HCT116 (cell line): Measurements from ENCODE around the gene ELMOD3. TPM values are rescaled to one million over a fixed set of nuclear protein-coding genes. Genes with fewer than 3 reads are reported as not detected.

Experiments
- ATAC-seq: fragments of 200-7000 bp; cut with Tn5 transposase; 2 replicates; pipeline ENCODE4 v1.9.1; 2020; ENCODE audit warnings: mild to moderate bottlenecking, moderate library complexity
- BruUV-seq: library from RNA; stranded (reverse); fragments of 400-500 nt; replicated peaks from 2 replicates; lab custom pipeline; 2021; lab: Mats Ljungman, UMichigan
- CTCF ChIA-PET: fragments of 300-600 bp; sonication (Branson Sonifier 250); formaldehyde crosslinking; loops from one replicate; lab custom pipeline; 2021; ENCODE audit warnings: antibody characterized with exemption; lab: Charles Lee
- POLR2A ChIA-PET: fragments of 300-600, 350-600 bp; sonication (Branson Sonifier 250); formaldehyde crosslinking; loops from one replicate; lab custom pipeline; 2021; ENCODE audit warnings: antibody characterized with exemption; lab: Charles Lee
- RAD21 ChIA-PET, 2 experiments: fragments of 300-600 bp; sonication (Branson Sonifier 250); formaldehyde crosslinking; loops; one replicate each; lab custom pipeline; 2023; ENCODE audit warnings: low total read pairs in 2 of 2; ENCODE audit not compliant: uncharacterized antibody in 2 of 2, unreplicated experiment in 2 of 2, low non-redundant PET in 1 of 2; lab: Charles Lee
- DNase-seq: peaks from one replicate; pipeline ENCODE4 v3.0.0-alpha.2; 2010; ENCODE audit warnings: low read depth, low spot score
- H2AFZ ChIP-seq: fragments of 200-600 bp; shearing (Covaris generic), sonication (generic); 2 replicates; pipeline ENCODE4 v1.6.1; 2017; ENCODE audit warnings: low read depth, mixed run types, mixed read lengths, antibody characterized with exemption, low read length; ENCODE audit not compliant: poor library complexity, severe bottlenecking
- H3K27ac ChIP-seq: 2 replicates; pipeline ENCODE4 v1.5.1; 2012; ENCODE audit warnings: low read depth, low read length
- H3K27me3 ChIP-seq: fragments of 200-600 bp; sonication (generic); 2 replicates; pipeline ENCODE4 v1.6.1; 2016; ENCODE audit warnings: mixed run types, low read length, mixed read lengths; ENCODE audit not compliant: insufficient read depth
- H3K36me3 ChIP-seq, 2 experiments: fragments of 200-500 bp in 1 of 2; fragments of 200-600 bp in 1 of 2; sonication (Bioruptor generic) in 1 of 2; sonication (generic) in 1 of 2; 2 replicates each; pipeline versions ENCODE4 v1.5.1 to v1.6.1; 2014 to 2016; ENCODE audit warnings: low read length in 2 of 2, inconsistent platforms in 1 of 2, mixed read lengths in 1 of 2, mixed run types in 1 of 2; ENCODE audit not compliant: insufficient read depth in 2 of 2, control insufficient read depth in 1 of 2
- H3K4me1 ChIP-seq, 2 experiments: fragments of 200-600 bp in 1 of 2; sonication (generic) in 1 of 2; 2 replicates each; pipeline versions ENCODE4 v1.5.1 to v1.6.1; 2012 to 2017; ENCODE audit warnings: low read length in 2 of 2, inconsistent platforms in 1 of 2, mild to moderate bottlenecking in 1 of 2, mixed read lengths in 1 of 2, mixed run types in 1 of 2, moderate library complexity in 1 of 2; ENCODE audit not compliant: insufficient read depth in 2 of 2, control insufficient read depth in 1 of 2
- H3K4me2 ChIP-seq: fragments of 200-600 bp; sonication (generic); 2 replicates; pipeline ENCODE4 v1.6.1; 2017; ENCODE audit warnings: mixed run types, low read length, mixed read lengths
- H3K4me3 ChIP-seq, 2 experiments: fragments of 200-600 bp in 1 of 2; sonication (generic) in 1 of 2; replicated peaks in 1 of 2; 2 replicates each; pipeline ENCODE4 v1.5.1; 2011 to 2016; ENCODE audit warnings: low read length in 2 of 2, control low read depth in 1 of 2, low read depth in 1 of 2, mild to moderate bottlenecking in 1 of 2, mixed read lengths in 1 of 2, mixed run types in 1 of 2
- H3K79me2 ChIP-seq: fragments of 200-600 bp; sonication (generic); 2 replicates; pipeline ENCODE4 v1.6.1; 2017; ENCODE audit warnings: mild to moderate bottlenecking, mixed run types, low read length, moderate library complexity, mixed read lengths; ENCODE audit not compliant: insufficient read depth
- H3K9ac ChIP-seq: fragments of 200-600 bp; sonication (generic); 2 replicates; pipeline ENCODE4 v1.6.1; 2016; ENCODE audit warnings: low read length, mixed read lengths
- H3K9me2 ChIP-seq: fragments of 200-600 bp; sonication (generic), shearing (Covaris generic); 2 replicates; pipeline ENCODE4 v1.6.1; 2017; ENCODE audit warnings: mixed run types, mild to moderate bottlenecking, moderate library complexity; ENCODE audit not compliant: insufficient read depth
- H3K9me3 ChIP-seq, 2 experiments: fragments of 200-500 bp in 1 of 2; fragments of 200-600 bp in 1 of 2; sonication (Bioruptor generic) in 1 of 2; sonication (generic) in 1 of 2; 2 replicates each; pipeline ENCODE4 v1.6.1; 2014 to 2017; ENCODE audit warnings: low read length in 2 of 2, mixed read lengths in 2 of 2, inconsistent platforms in 1 of 2, low read depth in 1 of 2, mild to moderate bottlenecking in 1 of 2, mixed run types in 1 of 2, moderate library complexity in 1 of 2; ENCODE audit not compliant: control insufficient read depth in 1 of 2, insufficient read depth in 1 of 2
- H4K20me1 ChIP-seq: fragments of 200-600 bp; sonication (generic), shearing (Covaris generic); 2 replicates; pipeline ENCODE4 v1.6.1; 2017; ENCODE audit warnings: mixed run types, mild to moderate bottlenecking, moderate library complexity; ENCODE audit not compliant: insufficient read depth
- CBX3 ChIP-seq: IDR thresholded peaks from 2 replicates; pipeline ENCODE4 v1.6.1; 2012; ENCODE audit warnings: low read depth
- CEBPB ChIP-seq: IDR thresholded peaks from 2 replicates; pipeline ENCODE4 v1.6.1; 2012; ENCODE audit warnings: low read depth
- EGR1 ChIP-seq: IDR thresholded peaks from 2 replicates; pipeline ENCODE4 v1.6.1; 2012; ENCODE audit warnings: low read depth
- EZH2 ChIP-seq: fragments of 200-600 bp; sonication (generic); IDR thresholded peaks from 2 replicates; pipeline ENCODE4 v1.6.1; 2017; ENCODE audit warnings: antibody characterized with exemption, mixed run types
- MAX ChIP-seq: IDR thresholded peaks from 2 replicates; pipeline ENCODE4 v1.6.1; 2012
- POLR2A ChIP-seq: IDR thresholded peaks from 2 replicates; pipeline ENCODE4 v1.7.0; 2011; ENCODE audit warnings: borderline replicate concordance; ENCODE audit not compliant: insufficient read depth, insufficient read length; ENCODE audit errors: extremely low read depth
- SRF ChIP-seq: IDR thresholded peaks from 2 replicates; pipeline ENCODE4 v1.6.1; 2012; ENCODE audit warnings: low read depth
- intact Hi-C: fragments of 100-400 bp; cut with micrococcal nuclease; formaldehyde crosslinking; loops from 2 replicates; pipeline ENCODE4 v1.10.0; 2022
- total RNA-seq: library from RNA; stranded (reverse); gene quantifications from one replicate; pipeline ENCODE4 v1.2.1, GENCODE V29; 2021; ENCODE audit not compliant: unreplicated experiment

Gene ELMOD3
- total RNA-seq, 1 experiment from 2014 or later = 9.2 TPM

- no TSS peak for BruUV-seq
- ATAC-seq (no peak), DNase-seq (no peak)
- RAD21 ChIA-PET = no interaction called here
- Histone ChIP-seq H3K36me3 (peaks cover 43 to 52% of the 10 kb centered on the region in 2 experiments), H3K9ac (no peak overlapping the region), H3K9me2 (no peaks in the 10 kb centered on the region), H3K4me1 (peaks cover 10 to 21% of the 10 kb centered on the region in 2 experiments), H3K27me3 (no peaks in the 10 kb centered on the region), H3K9me3 (no peaks in the 10 kb centered on the region), H4K20me1 (peaks cover 5% of the 10 kb centered on the region; the same call in 1 of the 2 replicates), H3K27ac (no peak overlapping the region), H3K4me3 (no peak overlapping the region), H3K4me2 (no peak overlapping the region), H3K79me2 (peaks cover 71% of the 10 kb centered on the region), H2AFZ (no peak overlapping the region)
- POLR2A ChIA-PET = no interaction called here
- intact Hi-C loops = loop anchor here (10.0 kb wide), 1 partner anchor 230 kb away; no protein-coding TSS in a partner anchor
- TF ChIP-seq EGR1 = no peak
- no peak for TF ChIP-seq CEBPB
- TF ChIP-seq SRF = no peak
- TF ChIP-seq EZH2 = no peak
- CTCF ChIA-PET = no interaction called here
Observed at GRCh38 chr2:85324639-85325465, 29.7 kb upstream of the ELMOD3 start.

DNA sequence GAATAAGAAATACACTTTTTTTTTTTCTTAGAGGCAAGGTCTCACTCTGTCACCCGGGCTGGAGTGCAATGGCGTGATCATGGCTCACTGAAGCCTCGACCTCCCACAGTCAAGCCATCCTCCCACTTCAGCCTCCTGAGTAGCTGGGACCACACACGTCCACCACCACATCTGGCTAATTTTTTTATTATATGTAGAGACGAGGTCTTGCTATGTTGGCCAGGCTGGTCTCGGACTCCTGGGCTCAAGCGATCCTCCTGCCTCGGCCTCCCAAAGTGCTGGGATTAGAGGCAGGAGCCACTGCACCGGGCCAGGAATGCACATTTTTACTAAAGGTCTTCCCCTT, 29.1 kb upstream of the ELMOD3 start:
- H3K27ac ChIP-seq = no peak overlapping the region
- no peak for ATAC-seq
- H3K9me3 ChIP-seq = no peaks in the 10 kb centered on the region
- TF ChIP-seq POLR2A (no peak), MAX (no peak), CBX3 (no peak)
- DNase-seq = no peak
- H3K4me3 ChIP-seq = no peak overlapping the region
- ChIA-PET POLR2A (no interaction called here), RAD21 (no interaction called here), CTCF (no interaction called here)
- no TSS peak for BruUV-seq
- H3K27me3 ChIP-seq = no peaks in the 10 kb centered on the region
- peaks cover 66% of the 10 kb centered on the region for H3K79me2 ChIP-seq
- no peak overlapping the region for H3K4me2 ChIP-seq
- H3K9me2 ChIP-seq = no peaks in the 10 kb centered on the region
- H3K9ac ChIP-seq = no peak overlapping the region
- H3K36me3 ChIP-seq = peaks cover 38 to 46% of the 10 kb centered on the region in 2 experiments
- H3K4me1 ChIP-seq = peaks cover 10 to 21% of the 10 kb centered on the region in 2 experiments
- no peak overlapping the region for H2AFZ ChIP-seq
- intact Hi-C loops = loop anchor here (10.0 kb wide), 1 partner anchor 229 kb away; no protein-coding TSS in a partner anchor
- peaks cover 5% of the 10 kb centered on the region; the same call in 1 of the 2 replicates for H4K20me1 ChIP-seq
